Uterus (tissue), 2 donors: ENCODE measurements around the gene EFNA3.

Experiments used
- POLR2A ChIP-seq, 2 donors: fragments of 450-650 bp; IDR thresholded peaks; one replicate each; pipeline ENCODE4 v1.6.1; 2016; ENCODE audit warnings: antibody characterized with exemption in 2 of 2, mild to moderate bottlenecking in 1 of 2, moderate library complexity in 1 of 2
- TF ChIP-seq, protein P1 (sequence below), 4 experiments: fragments of 200-600 bp in 2 of 4; fragments of 450-650 bp in 2 of 4; sonication (generic) in 2 of 4; IDR thresholded peaks; one replicate each; pipeline ENCODE4 v1.5.1; 2016 to 2019; ENCODE audit warnings: antibody characterized with exemption in 4 of 4, mild to moderate bottlenecking in 2 of 4, moderate library complexity in 1 of 4

DNA sequence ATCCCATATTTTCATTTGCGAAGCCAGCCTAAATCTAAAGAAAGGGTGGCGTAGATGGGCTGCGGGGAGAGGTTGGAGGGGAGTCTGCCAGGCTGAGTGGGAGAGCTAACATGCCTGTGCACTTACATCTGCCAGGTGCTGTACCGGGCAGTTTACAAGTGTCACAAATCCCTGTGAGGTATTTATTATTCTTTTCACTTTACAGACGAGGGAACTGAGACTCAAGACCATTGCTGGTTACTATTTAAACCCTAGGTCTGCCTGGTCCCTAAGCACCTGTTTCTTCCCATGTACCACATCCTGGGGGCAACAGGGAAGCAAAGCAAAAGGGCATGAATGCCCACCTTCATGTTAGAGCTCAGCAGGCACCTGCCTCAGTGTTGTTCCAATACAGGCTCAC is 29.7 kb downstream of the EFNA3 start:
- TF ChIP-seq, protein P1, sequence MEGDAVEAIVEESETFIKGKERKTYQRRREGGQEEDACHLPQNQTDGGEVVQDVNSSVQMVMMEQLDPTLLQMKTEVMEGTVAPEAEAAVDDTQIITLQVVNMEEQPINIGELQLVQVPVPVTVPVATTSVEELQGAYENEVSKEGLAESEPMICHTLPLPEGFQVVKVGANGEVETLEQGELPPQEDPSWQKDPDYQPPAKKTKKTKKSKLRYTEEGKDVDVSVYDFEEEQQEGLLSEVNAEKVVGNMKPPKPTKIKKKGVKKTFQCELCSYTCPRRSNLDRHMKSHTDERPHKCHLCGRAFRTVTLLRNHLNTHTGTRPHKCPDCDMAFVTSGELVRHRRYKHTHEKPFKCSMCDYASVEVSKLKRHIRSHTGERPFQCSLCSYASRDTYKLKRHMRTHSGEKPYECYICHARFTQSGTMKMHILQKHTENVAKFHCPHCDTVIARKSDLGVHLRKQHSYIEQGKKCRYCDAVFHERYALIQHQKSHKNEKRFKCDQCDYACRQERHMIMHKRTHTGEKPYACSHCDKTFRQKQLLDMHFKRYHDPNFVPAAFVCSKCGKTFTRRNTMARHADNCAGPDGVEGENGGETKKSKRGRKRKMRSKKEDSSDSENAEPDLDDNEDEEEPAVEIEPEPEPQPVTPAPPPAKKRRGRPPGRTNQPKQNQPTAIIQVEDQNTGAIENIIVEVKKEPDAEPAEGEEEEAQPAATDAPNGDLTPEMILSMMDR (IDR thresholded peaks at IDR 0.05), result no peak
- no peak for TF ChIP-seq POLR2A (IDR thresholded peaks at IDR 0.05)
